SH-SY5Y (cell line): ENCODE results near the gene IFRD2.

ENCODE experiments used
- GATA2 ChIP-seq: IDR thresholded peaks from 2 replicates; pipeline ENCODE4 v1.6.1; 2011; ENCODE audit warnings: mild to moderate bottlenecking, low read depth, low read length
- GATA3 ChIP-seq: IDR thresholded peaks from 2 replicates; pipeline ENCODE4 v1.6.1; 2011; ENCODE audit warnings: low read depth, mild to moderate bottlenecking, low read length, moderate library complexity

DNA sequence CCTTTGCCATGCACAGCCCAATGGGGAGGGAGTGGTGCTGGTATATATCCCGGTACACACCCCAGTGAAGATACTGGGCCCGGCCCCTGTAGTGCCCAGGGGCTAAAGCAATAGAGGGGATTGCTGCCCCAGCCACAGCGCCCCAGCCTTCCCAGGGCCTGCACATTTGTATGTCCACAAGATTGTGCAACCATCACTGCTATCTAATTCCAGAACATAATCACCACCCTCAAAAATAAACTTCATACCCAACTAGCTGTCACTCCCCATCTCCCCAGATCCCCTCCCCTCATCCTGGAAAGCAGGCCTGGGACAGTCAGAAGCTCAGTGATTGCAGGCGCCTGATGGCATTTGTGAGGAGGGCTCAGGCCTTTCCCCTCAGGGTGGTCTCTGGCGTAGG lies 42.8 kb downstream of the IFRD2 start:
- TF ChIP-seq GATA2 (no peak), GATA3 (no peak)
